ENCODE measurements around the gene SPRR4.

- TF ChIP-seq CTCF (IDR thresholded peaks at IDR 0.05; ENCODE audit: low read depth, low read length) = no peak
- TF ChIP-seq EZH2phosphoT487 (IDR thresholded peaks at IDR 0.05; ENCODE audit: low read depth) = no peak
Measured at GRCh38 chr1:152967201-152967600, 3.2 kb upstream of the SPRR4 start.
